Measurements from ENCODE around the gene SETDB2. TPM values are rescaled to one million over a fixed set of nuclear protein-coding genes. Genes with fewer than 3 reads are reported as not detected.
"Not testable (repeated sequence)": the region's sequence is repeated elsewhere in the genome, so short reads cannot be mapped to it uniquely, and the experiment has no call there.

The SETDB2 gene
- total and polyA plus RNA-seq, 4 donors = 1.9 to 6.2 (median 4.9) TPM

DNA sequence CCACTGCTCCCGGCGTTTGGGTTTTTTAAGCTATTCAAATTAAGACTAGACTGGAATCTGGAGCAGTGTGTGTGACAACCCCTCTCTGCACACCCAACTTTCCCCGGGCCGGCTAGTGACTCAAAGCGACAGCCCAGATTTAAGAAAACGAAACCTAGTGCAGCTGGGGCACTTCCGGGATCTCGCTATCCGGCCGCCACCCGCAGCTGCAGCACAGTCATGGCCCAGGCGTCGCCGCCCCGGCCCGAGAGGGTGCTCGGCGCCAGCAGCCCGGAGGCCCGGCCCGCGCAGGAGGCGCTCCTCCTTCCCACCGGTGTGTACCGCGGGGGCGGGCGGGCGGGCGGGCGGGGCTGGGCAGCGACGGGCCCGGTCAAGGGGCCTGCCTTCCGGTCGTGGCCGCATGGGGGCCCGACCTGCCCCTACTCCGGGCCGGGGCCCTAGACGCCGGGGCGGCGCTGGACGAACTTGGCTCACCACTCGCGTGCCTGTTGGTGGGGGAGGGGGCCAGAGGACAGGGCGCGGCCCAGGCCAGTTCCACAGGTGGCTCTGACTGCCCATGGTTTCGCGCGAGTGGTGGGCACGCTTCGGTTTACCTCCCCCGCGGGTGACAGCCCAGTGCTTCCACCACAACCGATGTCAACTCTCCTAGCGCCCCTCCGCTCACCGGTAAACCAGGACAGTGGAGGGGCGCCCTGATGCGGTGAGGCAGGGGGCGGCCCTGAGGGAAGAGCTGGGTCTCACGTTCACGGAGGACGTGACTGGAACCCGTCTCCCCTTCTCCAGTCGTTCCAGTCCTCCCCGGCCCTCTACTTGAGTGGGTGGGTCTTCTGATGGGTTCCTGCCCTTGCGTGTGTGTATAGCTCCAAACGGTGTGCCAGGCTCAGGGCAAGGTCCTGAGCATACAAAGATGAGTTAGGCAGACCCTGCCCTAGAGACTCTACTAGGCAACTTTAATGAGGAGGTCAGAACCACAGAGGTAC is 52.0 kb downstream of the SETDB2 start, which contains the start of gene PHF11 (continued):
- TF ChIP-seq, protein P1, sequence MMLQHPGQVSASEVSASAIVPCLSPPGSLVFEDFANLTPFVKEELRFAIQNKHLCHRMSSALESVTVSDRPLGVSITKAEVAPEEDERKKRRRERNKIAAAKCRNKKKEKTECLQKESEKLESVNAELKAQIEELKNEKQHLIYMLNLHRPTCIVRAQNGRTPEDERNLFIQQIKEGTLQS (IDR thresholded peaks at IDR 0.05) = no peak
- TF ChIP-seq NR2F2 (IDR thresholded peaks at IDR 0.05) (no peak), FOXA2 (IDR thresholded peaks at IDR 0.05) (no peak)
- TF ChIP-seq, protein P2, sequence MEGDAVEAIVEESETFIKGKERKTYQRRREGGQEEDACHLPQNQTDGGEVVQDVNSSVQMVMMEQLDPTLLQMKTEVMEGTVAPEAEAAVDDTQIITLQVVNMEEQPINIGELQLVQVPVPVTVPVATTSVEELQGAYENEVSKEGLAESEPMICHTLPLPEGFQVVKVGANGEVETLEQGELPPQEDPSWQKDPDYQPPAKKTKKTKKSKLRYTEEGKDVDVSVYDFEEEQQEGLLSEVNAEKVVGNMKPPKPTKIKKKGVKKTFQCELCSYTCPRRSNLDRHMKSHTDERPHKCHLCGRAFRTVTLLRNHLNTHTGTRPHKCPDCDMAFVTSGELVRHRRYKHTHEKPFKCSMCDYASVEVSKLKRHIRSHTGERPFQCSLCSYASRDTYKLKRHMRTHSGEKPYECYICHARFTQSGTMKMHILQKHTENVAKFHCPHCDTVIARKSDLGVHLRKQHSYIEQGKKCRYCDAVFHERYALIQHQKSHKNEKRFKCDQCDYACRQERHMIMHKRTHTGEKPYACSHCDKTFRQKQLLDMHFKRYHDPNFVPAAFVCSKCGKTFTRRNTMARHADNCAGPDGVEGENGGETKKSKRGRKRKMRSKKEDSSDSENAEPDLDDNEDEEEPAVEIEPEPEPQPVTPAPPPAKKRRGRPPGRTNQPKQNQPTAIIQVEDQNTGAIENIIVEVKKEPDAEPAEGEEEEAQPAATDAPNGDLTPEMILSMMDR (IDR thresholded peaks at IDR 0.05; ENCODE audit: low read depth, low read length, missing input control) = peak; percentile 20

DNA sequence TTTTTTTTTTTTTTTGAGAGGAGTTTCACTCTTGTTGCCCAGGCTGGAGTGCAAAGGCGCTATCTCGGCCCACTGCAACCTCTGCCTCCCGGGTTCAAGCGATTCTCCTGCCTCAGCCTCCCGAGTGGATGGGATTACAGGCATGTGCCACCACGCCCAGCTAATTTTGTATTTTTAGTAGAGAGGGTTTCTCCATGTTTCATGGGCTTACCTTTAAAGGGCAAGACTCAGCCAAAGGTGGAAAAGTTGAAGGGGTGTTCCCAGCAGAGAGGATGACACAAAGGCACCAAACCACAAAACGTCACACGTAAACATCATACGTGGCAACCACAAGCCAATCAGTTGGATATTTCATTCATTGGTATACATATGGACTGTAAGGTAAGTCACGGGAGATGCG is 52.8 kb downstream of the SETDB2 start:
- H3K4me3 ChIP-seq (ENCODE audit: low read depth in 1 of 3, low read length in 3 of 3); H3K9me3 ChIP-seq (ENCODE audit: control insufficient read depth in 4 of 4, low read length in 3 of 4); H3K36me3 ChIP-seq (ENCODE audit: control insufficient read depth in 4 of 4, insufficient read depth in 3 of 4, low read depth in 1 of 4, low read length in 3 of 4); H3K9ac ChIP-seq (ENCODE audit: low read depth in 1 of 2, low read length in 2 of 2); DNase-seq (ENCODE audit: low spot score); H3K4me1 ChIP-seq (ENCODE audit: control insufficient read depth in 4 of 4, insufficient read depth in 4 of 4, low read length in 3 of 4); H3K27me3 ChIP-seq (ENCODE audit: control insufficient read depth in 4 of 4, insufficient read depth in 4 of 4, low read length in 3 of 4): not testable (repeated sequence)
- 83% methylated on average over 11 of the region's 11 CpGs for WGBS
- H3K27ac ChIP-seq (ENCODE audit: low read depth in 1 of 2, low read length in 2 of 2) = peak overlapping the region in 1 of 2 donors; percentile 22

DNA sequence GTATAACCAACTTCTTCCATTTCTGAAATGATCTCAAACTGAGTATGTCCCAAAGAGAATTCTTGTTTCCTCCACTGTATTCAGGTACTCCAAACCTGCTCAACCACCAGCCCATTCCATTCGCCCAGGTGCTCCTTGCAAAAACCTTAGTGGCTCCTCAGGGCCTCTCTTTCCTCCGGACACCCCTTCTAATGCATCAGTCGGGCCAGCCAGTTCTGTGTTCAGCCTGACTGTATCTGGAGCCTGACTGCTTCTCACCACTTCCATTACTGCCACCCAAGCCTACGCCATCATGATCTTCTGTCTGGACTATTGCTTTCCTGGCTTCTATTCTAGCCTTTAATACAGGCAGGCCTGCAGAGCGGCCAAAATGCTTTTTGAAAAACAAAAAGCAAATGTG is 53.2 kb downstream of the SETDB2 start:
- Histone ChIP-seq H3K27ac (ENCODE audit: low read depth in 1 of 2, low read length in 2 of 2) (peak overlapping the region in 1 of 2 donors; percentile 22), H3K9me3 (ENCODE audit: control insufficient read depth in 4 of 4, low read length in 3 of 4) (no peaks in the 10 kb centered on the region), H3K9ac (ENCODE audit: low read depth in 1 of 2, low read length in 2 of 2) (no peak overlapping the region), H3K27me3 (ENCODE audit: control insufficient read depth in 4 of 4, insufficient read depth in 4 of 4, low read length in 3 of 4) (no peaks in the 10 kb centered on the region), H3K4me1 (ENCODE audit: control insufficient read depth in 4 of 4, insufficient read depth in 4 of 4, low read length in 3 of 4) (peaks cover 0 to 5% (median 2%) of the 10 kb centered on the region in 4 donors), H3K36me3 (ENCODE audit: control insufficient read depth in 4 of 4, insufficient read depth in 3 of 4, low read depth in 1 of 4, low read length in 3 of 4) (peaks cover 0 to 3% (median 2%) of the 10 kb centered on the region in 4 donors), H3K4me3 (ENCODE audit: low read depth in 1 of 3, low read length in 3 of 3) (no peak overlapping the region)
- TF ChIP-seq, protein P1 (IDR thresholded peaks at IDR 0.05) = no peak
- TF ChIP-seq HNF4A (conservative IDR thresholded peaks at IDR 0.05) (no peak), GABPA (IDR thresholded peaks at IDR 0.05 in 1 of 2, conservative IDR thresholded peaks at IDR 0.05 in 1 of 2) (no peak), SP1 (IDR thresholded peaks at IDR 0.05) (no peak), HNF4G (IDR thresholded peaks at IDR 0.05) (no peak), EGR1 (IDR thresholded peaks at IDR 0.05; ENCODE audit: low read depth in 2 of 2) (no peak), NR2F2 (IDR thresholded peaks at IDR 0.05) (no peak), YY1 (IDR thresholded peaks at IDR 0.05) (no peak), FOXA2 (IDR thresholded peaks at IDR 0.05) (no peak), FOXA1 (IDR thresholded peaks at IDR 0.05) (no peak), RAD21 (IDR thresholded peaks at IDR 0.05) (no peak), JUND (IDR thresholded peaks at IDR 0.05) (no peak), TAF1 (conservative IDR thresholded peaks at IDR 0.05) (no peak), RXRA (IDR thresholded peaks at IDR 0.05) (no peak)
- TF ChIP-seq, protein P2 (IDR thresholded peaks at IDR 0.05; ENCODE audit: low read depth, low read length, missing input control) = no peak
- TF ChIP-seq, protein P3, sequence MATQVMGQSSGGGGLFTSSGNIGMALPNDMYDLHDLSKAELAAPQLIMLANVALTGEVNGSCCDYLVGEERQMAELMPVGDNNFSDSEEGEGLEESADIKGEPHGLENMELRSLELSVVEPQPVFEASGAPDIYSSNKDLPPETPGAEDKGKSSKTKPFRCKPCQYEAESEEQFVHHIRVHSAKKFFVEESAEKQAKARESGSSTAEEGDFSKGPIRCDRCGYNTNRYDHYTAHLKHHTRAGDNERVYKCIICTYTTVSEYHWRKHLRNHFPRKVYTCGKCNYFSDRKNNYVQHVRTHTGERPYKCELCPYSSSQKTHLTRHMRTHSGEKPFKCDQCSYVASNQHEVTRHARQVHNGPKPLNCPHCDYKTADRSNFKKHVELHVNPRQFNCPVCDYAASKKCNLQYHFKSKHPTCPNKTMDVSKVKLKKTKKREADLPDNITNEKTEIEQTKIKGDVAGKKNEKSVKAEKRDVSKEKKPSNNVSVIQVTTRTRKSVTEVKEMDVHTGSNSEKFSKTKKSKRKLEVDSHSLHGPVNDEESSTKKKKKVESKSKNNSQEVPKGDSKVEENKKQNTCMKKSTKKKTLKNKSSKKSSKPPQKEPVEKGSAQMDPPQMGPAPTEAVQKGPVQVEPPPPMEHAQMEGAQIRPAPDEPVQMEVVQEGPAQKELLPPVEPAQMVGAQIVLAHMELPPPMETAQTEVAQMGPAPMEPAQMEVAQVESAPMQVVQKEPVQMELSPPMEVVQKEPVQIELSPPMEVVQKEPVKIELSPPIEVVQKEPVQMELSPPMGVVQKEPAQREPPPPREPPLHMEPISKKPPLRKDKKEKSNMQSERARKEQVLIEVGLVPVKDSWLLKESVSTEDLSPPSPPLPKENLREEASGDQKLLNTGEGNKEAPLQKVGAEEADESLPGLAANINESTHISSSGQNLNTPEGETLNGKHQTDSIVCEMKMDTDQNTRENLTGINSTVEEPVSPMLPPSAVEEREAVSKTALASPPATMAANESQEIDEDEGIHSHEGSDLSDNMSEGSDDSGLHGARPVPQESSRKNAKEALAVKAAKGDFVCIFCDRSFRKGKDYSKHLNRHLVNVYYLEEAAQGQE (IDR thresholded peaks at IDR 0.05) = no peak
- TF ChIP-seq, protein P4, sequence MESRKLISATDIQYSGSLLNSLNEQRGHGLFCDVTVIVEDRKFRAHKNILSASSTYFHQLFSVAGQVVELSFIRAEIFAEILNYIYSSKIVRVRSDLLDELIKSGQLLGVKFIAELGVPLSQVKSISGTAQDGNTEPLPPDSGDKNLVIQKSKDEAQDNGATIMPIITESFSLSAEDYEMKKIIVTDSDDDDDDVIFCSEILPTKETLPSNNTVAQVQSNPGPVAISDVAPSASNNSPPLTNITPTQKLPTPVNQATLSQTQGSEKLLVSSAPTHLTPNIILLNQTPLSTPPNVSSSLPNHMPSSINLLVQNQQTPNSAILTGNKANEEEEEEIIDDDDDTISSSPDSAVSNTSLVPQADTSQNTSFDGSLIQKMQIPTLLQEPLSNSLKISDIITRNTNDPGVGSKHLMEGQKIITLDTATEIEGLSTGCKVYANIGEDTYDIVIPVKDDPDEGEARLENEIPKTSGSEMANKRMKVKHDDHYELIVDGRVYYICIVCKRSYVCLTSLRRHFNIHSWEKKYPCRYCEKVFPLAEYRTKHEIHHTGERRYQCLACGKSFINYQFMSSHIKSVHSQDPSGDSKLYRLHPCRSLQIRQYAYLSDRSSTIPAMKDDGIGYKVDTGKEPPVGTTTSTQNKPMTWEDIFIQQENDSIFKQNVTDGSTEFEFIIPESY (IDR thresholded peaks at IDR 0.05) = no peak
- TF ChIP-seq, protein P5, sequence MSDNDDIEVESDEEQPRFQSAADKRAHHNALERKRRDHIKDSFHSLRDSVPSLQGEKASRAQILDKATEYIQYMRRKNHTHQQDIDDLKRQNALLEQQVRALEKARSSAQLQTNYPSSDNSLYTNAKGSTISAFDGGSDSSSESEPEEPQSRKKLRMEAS (IDR thresholded peaks at IDR 0.05) = no peak
- 95% methylated on average over 5 of the region's 5 CpGs for WGBS
- DNase-seq (ENCODE audit: low spot score) = no peak

All from liver (tissue), 9 donors.